Endodermal cell (in vitro differentiated cells): Measurements from ENCODE around the gene SEC14L1. TPM values are rescaled to one million over a fixed set of nuclear protein-coding genes. Genes with fewer than 3 reads are reported as not detected.
A peak's percentile ranks its signal among the peaks of the same experiment; 100 is the strongest.
"Not testable (repeated sequence)": the region's sequence is repeated elsewhere in the genome, so short reads cannot be mapped to it uniquely, and the experiment has no call there.

ENCODE experiments used
- DNase-seq: peaks from one replicate; pipeline ENCODE4 v3.0.0-alpha.2; 2017
- H3K27ac ChIP-seq: 2 replicates; pipeline ENCODE4 v1.5.1; 2013; ENCODE audit warnings: mild to moderate bottlenecking, low read depth, low read length, moderate library complexity
- H3K27me3 ChIP-seq: 2 replicates; pipeline ENCODE4 v1.6.1; 2013; ENCODE audit warnings: mild to moderate bottlenecking, low read length, moderate library complexity; ENCODE audit not compliant: insufficient read depth, control insufficient read depth, poor library complexity, severe bottlenecking
- H3K36me3 ChIP-seq: 2 replicates; pipeline ENCODE4 v1.7.0; 2013; ENCODE audit warnings: mild to moderate bottlenecking, low read length, moderate library complexity; ENCODE audit not compliant: control insufficient read depth, insufficient read depth
- H3K4me1 ChIP-seq: one replicate; pipeline ENCODE4 v1.7.0; 2013; ENCODE audit warnings: low read length; ENCODE audit not compliant: control insufficient read depth, insufficient read depth
- H3K4me3 ChIP-seq: 2 replicates; pipeline ENCODE4 v1.5.1; 2013; ENCODE audit warnings: mild to moderate bottlenecking, low read length, moderate library complexity
- H3K9ac ChIP-seq: 2 replicates; pipeline ENCODE4 v1.6.1; 2013; ENCODE audit warnings: mild to moderate bottlenecking, low read length, moderate library complexity; ENCODE audit not compliant: poor library complexity, severe bottlenecking; ENCODE audit errors: extremely low read depth
- H3K9me3 ChIP-seq: 2 replicates; pipeline ENCODE4 v1.6.1; 2013; ENCODE audit warnings: mild to moderate bottlenecking, low read length, moderate library complexity; ENCODE audit not compliant: control insufficient read depth
- H3K27ac Mint-ChIP-seq: 2 replicates; pipeline ENCODE4 v1.8.0; 2020; ENCODE audit warnings: mixed read lengths
- H3K27me3 Mint-ChIP-seq: 2 replicates; pipeline ENCODE4 v1.8.0; 2021; ENCODE audit warnings: mild to moderate bottlenecking, mixed read lengths; ENCODE audit not compliant: insufficient read depth
- H3K36me3 Mint-ChIP-seq: 2 replicates; pipeline ENCODE4 v1.8.0; 2020; ENCODE audit warnings: low read depth, mixed read lengths
- H3K4me1 Mint-ChIP-seq: 2 replicates; pipeline ENCODE4 v1.8.0; 2020; ENCODE audit warnings: mixed read lengths
- H3K4me3 Mint-ChIP-seq: 2 replicates; pipeline ENCODE4 v1.8.0; 2020; ENCODE audit warnings: mild to moderate bottlenecking, moderate library complexity, mixed read lengths
- H3K9me3 Mint-ChIP-seq: 2 replicates; pipeline ENCODE4 v1.8.0; 2020; ENCODE audit warnings: mild to moderate bottlenecking, mixed read lengths
- CTCF ChIP-seq: fragments of 200-600 bp; sonication (generic); conservative IDR thresholded peaks from 2 replicates; pipeline ENCODE4 v1.5.0; 2021; ENCODE audit warnings: antibody characterized with exemption, mild to moderate bottlenecking
- WGBS, 2 experiments: methylation state at CpG; one replicate each; pipeline versions ENCODE4 v1.1.5 to v1.1.7; 2013; ENCODE audit warnings: missing lambda C conversion rate in 2 of 2, mixed read lengths in 1 of 2; ENCODE audit not compliant: insufficient coverage in 1 of 2, insufficient read length in 1 of 2; 5-methylcytosine and 5-hydroxymethylcytosine counted together
- total RNA-seq, 2 donors: library from RNA; stranded (reverse); fragmentation: NEBNext Ultra II Directional in 1 of 2; extraction: Animal tissue kit (Norgen Biotek cat#: 25700) in 1 of 2; gene quantifications; 2 replicates in 1 of 2; 3 replicates in 1 of 2; pipeline ENCODE4 v1.2.1, GENCODE V29; 2021

The SEC14L1 gene
- total RNA-seq, 2 donors from 2014 or later = 77.0 to 87.4 TPM

GRCh38 chr17:77153999-77154586 is 13.3 kb downstream of the SEC14L1 start:
- no peak overlapping the region for H3K9ac ChIP-seq
- no peak for DNase-seq
- no peaks in the 10 kb centered on the region for H3K4me1 Mint-ChIP-seq
- no peaks in the 10 kb centered on the region for H3K4me1 ChIP-seq
- H3K27me3 Mint-ChIP-seq = no peaks in the 10 kb centered on the region
- H3K9me3 ChIP-seq = no peaks in the 10 kb centered on the region
- no peak for TF ChIP-seq CTCF
- WGBS, 2 experiments = 93 to 98% methylated on average over 5 to 7 of the region's 8 CpGs
- peaks cover 16% of the 10 kb centered on the region for H3K36me3 ChIP-seq
- H3K4me3 Mint-ChIP-seq = no peak overlapping the region
- H3K36me3 Mint-ChIP-seq = peaks cover 23% of the 10 kb centered on the region
- H3K27me3 ChIP-seq = no peaks in the 10 kb centered on the region
- no peak overlapping the region for H3K27ac ChIP-seq
- H3K9me3 Mint-ChIP-seq = no peaks in the 10 kb centered on the region
- no peak overlapping the region for H3K4me3 ChIP-seq
- no peak overlapping the region for H3K27ac Mint-ChIP-seq

- H3K9me3 ChIP-seq = no peaks in the 10 kb centered on the region
Observed at GRCh38 chr17:77155125-77155524, 14.4 kb downstream of the SEC14L1 start.

GRCh38 chr17:77157766-77158165 is 17.0 kb downstream of the SEC14L1 start:
- H3K27ac Mint-ChIP-seq = peak overlapping the region; percentile 12
- not testable (repeated sequence) for H3K9ac ChIP-seq, H3K27me3 Mint-ChIP-seq, H3K9me3 Mint-ChIP-seq, H3K27ac ChIP-seq, DNase-seq, H3K4me3 Mint-ChIP-seq, H3K9me3 ChIP-seq, H3K4me1 ChIP-seq, H3K36me3 ChIP-seq, H3K27me3 ChIP-seq, H3K4me3 ChIP-seq, H3K36me3 Mint-ChIP-seq
- WGBS, 2 experiments = 95 to 96% methylated on average over 3 to 6 of the region's 6 CpGs
- peaks cover 16% of the 10 kb centered on the region for H3K4me1 Mint-ChIP-seq

More at GRCh38 chr17:77155125-77155524, 14.4 kb downstream of the SEC14L1 start:
- no peak for TF ChIP-seq CTCF
- no peak overlapping the region for H3K27ac ChIP-seq
- H3K4me1 ChIP-seq = no peaks in the 10 kb centered on the region
- peak overlapping the region; percentile 45 for H3K27ac Mint-ChIP-seq
- H3K4me1 Mint-ChIP-seq = peaks cover 5% of the 10 kb centered on the region
- H3K36me3 Mint-ChIP-seq = peaks cover 18% of the 10 kb centered on the region
- H3K4me3 ChIP-seq = no peak overlapping the region
- no peak overlapping the region for H3K4me3 Mint-ChIP-seq
- 85 to 100% methylated on average over 1 to 3 of the region's 3 CpGs for WGBS, 2 experiments
- no peaks in the 10 kb centered on the region for H3K9me3 Mint-ChIP-seq
- H3K27me3 ChIP-seq = no peaks in the 10 kb centered on the region
- no peak overlapping the region for H3K9ac ChIP-seq
- no peaks in the 10 kb centered on the region for H3K27me3 Mint-ChIP-seq
- no peak for DNase-seq
- H3K36me3 ChIP-seq = peaks cover 9% of the 10 kb centered on the region
